Effector CD4-positive, alpha-beta T cell (primary cell): ENCODE results near the gene APBA2.

Source experiments
- DNase-seq: peaks from one replicate; pipeline ENCODE4 v3.0.0-alpha.2; 2020

The APBA2 gene

GRCh38 chr15:28917791-28918140 lies 32.0 kb downstream of the APBA2 start:
- DNase-seq, result no peak

GRCh38 chr15:28918141-28918983 lies 32.6 kb downstream of the APBA2 start:
- no peak for DNase-seq

- DNase-seq, result no peak
Observed at GRCh38 chr15:28919201-28919635, 33.4 kb downstream of the APBA2 start.

GRCh38 chr15:28919679-28920655 lies 34.2 kb downstream of the APBA2 start:
- no peak for DNase-seq

- DNase-seq, result no peak
Observed at GRCh38 chr15:28920781-28921331, 35.1 kb downstream of the APBA2 start.

- DNase-seq, result no peak
Observed at GRCh38 chr15:28921336-28921735, 35.6 kb downstream of the APBA2 start.

GRCh38 chr15:28921919-28922706 lies 36.3 kb downstream of the APBA2 start:
- no peak for DNase-seq

- no peak for DNase-seq
Observed at GRCh38 chr15:28922707-28923012, 36.9 kb downstream of the APBA2 start.

- no peak for DNase-seq
Observed at GRCh38 chr15:28923726-28924280, 38.0 kb downstream of the APBA2 start.

- no peak for DNase-seq
Observed at GRCh38 chr15:28927043-28927442, 41.3 kb downstream of the APBA2 start.

GRCh38 chr15:28929200-28929599 lies 43.4 kb downstream of the APBA2 start:
- DNase-seq, result no peak

GRCh38 chr15:28930011-28930410 lies 44.2 kb downstream of the APBA2 start:
- DNase-seq, result no peak

GRCh38 chr15:28930476-28931291 lies 44.9 kb downstream of the APBA2 start:
- DNase-seq, result no peak

GRCh38 chr15:28931828-28932227 lies 46.1 kb downstream of the APBA2 start:
- DNase-seq, result no peak

GRCh38 chr15:28932361-28932760 lies 46.6 kb downstream of the APBA2 start:
- DNase-seq, result no peak

GRCh38 chr15:28933710-28934445 lies 48.1 kb downstream of the APBA2 start:
- DNase-seq, result no peak

GRCh38 chr15:28934645-28935044 lies 48.9 kb downstream of the APBA2 start:
- DNase-seq, result no peak

GRCh38 chr15:28935316-28935715 lies 49.5 kb downstream of the APBA2 start:
- DNase-seq, result no peak

GRCh38 chr15:28936081-28936480 lies 50.3 kb downstream of the APBA2 start:
- no peak for DNase-seq

GRCh38 chr15:28936481-28936881 lies 50.7 kb downstream of the APBA2 start:
- DNase-seq, result no peak

- DNase-seq, result no peak
Observed at GRCh38 chr15:28937271-28937670, 51.5 kb downstream of the APBA2 start.
